ENCODE data around the gene NFASC.

DNA sequence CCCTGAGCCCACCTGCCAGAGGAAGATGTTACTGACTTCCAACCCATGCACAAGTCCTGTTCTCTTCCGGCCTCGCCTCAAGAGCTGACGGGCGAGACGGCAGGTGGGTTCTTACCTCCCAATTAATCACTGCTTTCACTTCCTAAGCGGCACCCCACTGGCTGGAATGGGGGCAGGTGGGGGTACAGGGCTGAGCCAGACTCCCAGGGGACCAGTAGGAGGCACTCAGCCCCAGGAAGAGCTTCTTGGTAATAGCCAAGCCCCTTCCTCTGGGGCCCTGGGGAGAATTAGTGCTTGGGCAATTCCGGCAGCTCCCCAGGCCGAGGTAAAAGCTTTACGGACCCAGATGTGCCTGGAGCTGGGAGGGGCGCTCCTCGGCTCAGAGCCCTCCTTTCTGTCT, 182.0 kb downstream of the NFASC start:
- no peak for TF ChIP-seq POLR2A (IDR thresholded peaks at IDR 0.05)
- TF ChIP-seq, protein P1, sequence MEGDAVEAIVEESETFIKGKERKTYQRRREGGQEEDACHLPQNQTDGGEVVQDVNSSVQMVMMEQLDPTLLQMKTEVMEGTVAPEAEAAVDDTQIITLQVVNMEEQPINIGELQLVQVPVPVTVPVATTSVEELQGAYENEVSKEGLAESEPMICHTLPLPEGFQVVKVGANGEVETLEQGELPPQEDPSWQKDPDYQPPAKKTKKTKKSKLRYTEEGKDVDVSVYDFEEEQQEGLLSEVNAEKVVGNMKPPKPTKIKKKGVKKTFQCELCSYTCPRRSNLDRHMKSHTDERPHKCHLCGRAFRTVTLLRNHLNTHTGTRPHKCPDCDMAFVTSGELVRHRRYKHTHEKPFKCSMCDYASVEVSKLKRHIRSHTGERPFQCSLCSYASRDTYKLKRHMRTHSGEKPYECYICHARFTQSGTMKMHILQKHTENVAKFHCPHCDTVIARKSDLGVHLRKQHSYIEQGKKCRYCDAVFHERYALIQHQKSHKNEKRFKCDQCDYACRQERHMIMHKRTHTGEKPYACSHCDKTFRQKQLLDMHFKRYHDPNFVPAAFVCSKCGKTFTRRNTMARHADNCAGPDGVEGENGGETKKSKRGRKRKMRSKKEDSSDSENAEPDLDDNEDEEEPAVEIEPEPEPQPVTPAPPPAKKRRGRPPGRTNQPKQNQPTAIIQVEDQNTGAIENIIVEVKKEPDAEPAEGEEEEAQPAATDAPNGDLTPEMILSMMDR (IDR thresholded peaks at IDR 0.05), result no peak
